Naive thymus-derived CD4-positive, alpha-beta T cell (primary cell): ENCODE data around the gene SHISA8. TPM values are rescaled to one million over a fixed set of nuclear protein-coding genes. Genes with fewer than 3 reads are reported as not detected.

Source experiments
- ATAC-seq: fragments of 150-1000 bp; cut with Tn5 transposase; 2 replicates; pipeline ENCODE4 v1.10.0; 2021; ENCODE audit warnings: mild to moderate bottlenecking, moderate library complexity
- CTCF ChIA-PET: fragments of 350-600 bp; sonication (Branson Sonifier 250); formaldehyde crosslinking; loops from one replicate; lab custom pipeline; 2021; ENCODE audit warnings: antibody characterized with exemption; lab: Charles Lee
- POLR2A ChIA-PET: fragments of 350-600 bp; sonication (Branson Sonifier 250); formaldehyde crosslinking; loops from one replicate; lab custom pipeline; 2021; ENCODE audit warnings: antibody characterized with exemption, inconsistent platforms; lab: Charles Lee
- DNase-seq, 9 donors: peaks; one replicate each; pipeline versions ENCODE4 v3.0.0 to v3.0.0-alpha.2; 2020 to 2022; ENCODE audit warnings: mixed read lengths in 1 of 9
- H3K27ac ChIP-seq: one replicate; pipeline ENCODE4 v1.7.0; 2013; ENCODE audit warnings: mild to moderate bottlenecking, low read depth, low read length, moderate library complexity
- H3K27me3 ChIP-seq, 2 donors: one replicate each; pipeline ENCODE4 v1.7.0; 2013; ENCODE audit warnings: low read length in 2 of 2, mild to moderate bottlenecking in 2 of 2, moderate library complexity in 2 of 2; ENCODE audit not compliant: control insufficient read depth in 2 of 2, insufficient read depth in 2 of 2
- H3K36me3 ChIP-seq, 3 experiments: 1 replicate in 2 of 3; 2 replicates in 1 of 3; pipeline ENCODE4 v1.7.0; 2013; ENCODE audit warnings: low read length in 3 of 3, mild to moderate bottlenecking in 3 of 3, moderate library complexity in 1 of 3; ENCODE audit not compliant: insufficient read depth in 3 of 3, control insufficient read depth in 2 of 3
- H3K4me1 ChIP-seq, 2 donors: one replicate each; pipeline ENCODE4 v1.7.0; 2013; ENCODE audit warnings: low read length in 2 of 2, mild to moderate bottlenecking in 2 of 2, moderate library complexity in 1 of 2; ENCODE audit not compliant: control insufficient read depth in 2 of 2, insufficient read depth in 2 of 2
- H3K4me3 ChIP-seq: 2 replicates; pipeline ENCODE4 v1.7.0; 2013; ENCODE audit warnings: mild to moderate bottlenecking, low read length
- H3K9me3 ChIP-seq, 3 experiments: 1 replicate in 2 of 3; 2 replicates in 1 of 3; pipeline ENCODE4 v1.7.0; 2013; ENCODE audit warnings: low read length in 3 of 3; ENCODE audit not compliant: control insufficient read depth in 2 of 3
- H3K27ac Mint-ChIP-seq, 9 donors: one replicate each; pipeline ENCODE4 v1.8.0; 2020 to 2022; ENCODE audit warnings: mixed read lengths in 9 of 9, mild to moderate bottlenecking in 8 of 9, moderate library complexity in 5 of 9, inconsistent platforms in 2 of 9
- H3K27me3 Mint-ChIP-seq, 5 donors: one replicate each; pipeline ENCODE4 v1.8.0; 2021 to 2022; ENCODE audit warnings: mixed read lengths in 5 of 5, mild to moderate bottlenecking in 1 of 5
- H3K36me3 Mint-ChIP-seq, 5 donors: one replicate each; pipeline ENCODE4 v1.8.0; 2020 to 2022; ENCODE audit warnings: mixed read lengths in 5 of 5, mild to moderate bottlenecking in 3 of 5, inconsistent platforms in 1 of 5
- H3K4me1 Mint-ChIP-seq, 7 donors: one replicate each; pipeline ENCODE4 v1.8.0; 2020 to 2022; ENCODE audit warnings: mixed read lengths in 7 of 7, mild to moderate bottlenecking in 3 of 7, inconsistent platforms in 1 of 7
- H3K4me3 Mint-ChIP-seq, 10 donors: one replicate each; pipeline ENCODE4 v1.8.0; 2020 to 2022; ENCODE audit warnings: mild to moderate bottlenecking in 10 of 10, mixed read lengths in 10 of 10, moderate library complexity in 6 of 10, inconsistent platforms in 2 of 10
- H3K9me3 Mint-ChIP-seq, 11 donors: one replicate each; pipeline ENCODE4 v1.8.0; 2020 to 2022; ENCODE audit warnings: mixed read lengths in 11 of 11, mild to moderate bottlenecking in 4 of 11, inconsistent platforms in 1 of 11, moderate library complexity in 1 of 11
- intact Hi-C, 2 donors: fragments of 100-400 bp; cut with micrococcal nuclease; formaldehyde crosslinking; loops; one replicate each; pipeline ENCODE4 v1.15.1; 2023
- polyA plus RNA-seq, 2 donors: library from polyadenylated mRNA; unstranded; fragments of 300-500 nt; fragmentation: Illumina TruSeq; gene quantifications; one replicate each; pipeline ENCODE4 v1.2.3, GENCODE V29; 2021
- total RNA-seq, 6 experiments: library from RNA in 5 of 6; stranded (reverse) in 5 of 6; gene quantifications; 1 replicate in 5 of 6; 2 replicates in 1 of 6; pipeline ENCODE4 v1.2.3 and lab custom pipeline; 2021 to 2026

Gene SHISA8
- total and polyA plus RNA-seq, 7 experiments from 2014 or later = 0.34 to 0.58 (median 0.54) TPM; not detected in 4

DNA sequence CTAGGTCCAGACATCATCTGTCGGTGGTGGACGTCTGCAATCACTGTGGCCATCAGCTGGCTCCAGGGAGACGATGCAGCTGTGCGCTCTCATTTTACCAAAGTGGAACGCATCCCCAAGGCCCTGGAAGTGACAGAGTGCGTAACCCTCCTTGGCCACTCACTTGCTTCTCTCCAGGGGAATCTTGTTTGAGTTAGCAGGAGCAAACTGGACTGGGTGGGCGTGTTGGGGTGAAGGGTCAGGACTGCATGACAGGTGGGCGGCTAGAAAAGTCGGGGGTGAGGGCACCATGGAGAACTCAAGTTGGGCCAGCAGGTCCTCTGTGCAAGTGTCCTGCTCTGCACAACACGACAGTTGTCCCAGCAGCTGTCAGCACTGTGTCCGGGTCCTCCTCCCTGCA, 16.2 kb downstream of the SHISA8 start:
- intact Hi-C loops = no loop called here
- H3K36me3 ChIP-seq = peaks cover 0 to 86% (median 25%) of the 10 kb centered on the region in 3 experiments
- ChIA-PET CTCF (no interaction called here), POLR2A (no interaction called here)
- no peak overlapping the region for H3K27ac Mint-ChIP-seq
- H3K9me3 Mint-ChIP-seq = no peaks in the 10 kb centered on the region
- no peak for ATAC-seq
- no peaks in the 10 kb centered on the region for H3K4me1 ChIP-seq
- no peak overlapping the region for H3K4me3 ChIP-seq
- DNase-seq = no peak
- H3K4me3 Mint-ChIP-seq = no peak overlapping the region
- H3K27me3 ChIP-seq = no peaks in the 10 kb centered on the region
- H3K4me1 Mint-ChIP-seq = no peaks in the 10 kb centered on the region
- peaks cover 0 to 32% (median 8%) of the 10 kb centered on the region in 5 donors for H3K36me3 Mint-ChIP-seq
- H3K27me3 Mint-ChIP-seq = no peaks in the 10 kb centered on the region
- H3K27ac ChIP-seq = no peak overlapping the region
- H3K9me3 ChIP-seq = no peaks in the 10 kb centered on the region

DNA sequence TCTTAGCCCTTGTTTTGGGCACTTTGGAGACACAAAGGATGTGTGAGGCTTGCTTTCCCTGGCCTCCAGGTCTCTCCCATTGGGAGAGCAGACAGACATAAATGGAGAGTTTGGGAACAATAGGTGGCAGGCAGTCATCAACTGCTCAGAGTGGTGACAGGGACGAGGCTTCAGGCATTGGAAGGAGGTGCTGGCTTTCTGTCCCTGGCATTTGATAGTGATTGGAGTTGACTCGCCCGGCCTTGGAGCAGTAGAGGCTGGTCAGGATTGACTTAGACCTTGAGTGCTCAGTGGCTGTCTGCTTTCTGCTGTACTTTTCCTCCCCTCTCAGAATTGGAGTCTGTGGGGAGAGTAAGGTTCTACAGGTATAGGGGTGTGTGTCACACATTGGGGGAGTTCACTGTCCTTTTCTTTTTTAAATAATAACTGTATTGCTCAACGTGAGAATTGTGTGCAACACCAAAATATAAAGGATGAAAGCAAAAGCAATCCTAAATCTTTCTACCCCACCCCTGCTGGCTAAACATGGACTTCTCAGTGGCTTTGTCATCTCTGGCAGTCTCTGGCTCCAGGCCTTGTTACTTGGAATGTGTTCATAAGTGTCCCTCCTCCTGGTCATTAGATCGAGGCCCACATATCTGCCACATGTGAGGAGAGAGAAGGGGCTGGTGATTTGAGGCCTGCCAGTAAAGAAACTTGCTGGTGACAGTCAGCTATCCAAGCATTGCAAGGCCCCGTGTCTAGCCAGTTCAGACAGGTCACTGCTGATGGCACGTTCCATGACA, 21.1 kb downstream of the SHISA8 start:
- no peaks in the 10 kb centered on the region for H3K4me1 ChIP-seq
- H3K4me3 Mint-ChIP-seq = no peak overlapping the region
- POLR2A ChIA-PET = interaction anchor here (0.5 to 1.1 kb wide), 3 partner anchors 32 to 215 kb away, joined by 3 to 4 read pairs (median 3); partner anchors contain the start of gene TNFRSF13C
- ATAC-seq = no peak
- no peaks in the 10 kb centered on the region for H3K27me3 ChIP-seq
- H3K4me3 ChIP-seq = no peak overlapping the region
- H3K36me3 Mint-ChIP-seq = peaks cover 0 to 37% (median 15%) of the 10 kb centered on the region in 5 donors
- H3K9me3 ChIP-seq = no peaks in the 10 kb centered on the region
- no peak for DNase-seq
- peak overlapping the region in 1 of 9 donors; percentile 6 for H3K27ac Mint-ChIP-seq
- peaks cover 0 to 6% (median 0%) of the 10 kb centered on the region in 7 donors for H3K4me1 Mint-ChIP-seq
- CTCF ChIA-PET = interaction anchor here (1.6 kb wide), 1 partner anchor 47 kb away, joined by 3 read pairs; no protein-coding TSS in a partner anchor
- peaks cover 0 to 90% (median 17%) of the 10 kb centered on the region in 3 experiments for H3K36me3 ChIP-seq
- H3K27ac ChIP-seq = no peak overlapping the region
- intact Hi-C loops = no loop called here
- H3K9me3 Mint-ChIP-seq = no peaks in the 10 kb centered on the region
- H3K27me3 Mint-ChIP-seq = no peaks in the 10 kb centered on the region

DNA sequence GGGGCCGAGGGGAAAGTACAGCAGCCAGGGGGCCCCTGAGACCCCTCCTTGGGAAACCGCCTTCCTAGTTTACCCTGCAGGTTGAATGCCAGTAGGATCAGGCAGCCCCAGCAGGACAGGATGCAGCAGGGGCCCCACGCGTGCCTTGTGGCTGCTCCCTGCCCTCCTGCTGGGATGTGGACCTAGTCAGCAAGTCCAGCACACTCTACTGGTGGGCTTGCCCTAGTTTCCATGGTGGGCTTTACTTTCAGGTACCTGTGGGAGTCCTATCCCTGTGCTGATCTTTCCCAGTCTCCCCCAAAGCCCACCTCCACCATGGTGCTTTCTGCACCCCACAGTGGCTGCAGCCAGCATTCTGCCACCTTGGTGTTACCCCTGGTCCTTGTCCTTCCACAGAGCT, 22.2 kb downstream of the SHISA8 start:
- H3K36me3 ChIP-seq = peaks cover 0 to 85% (median 22%) of the 10 kb centered on the region in 3 experiments
- ATAC-seq (no peak), DNase-seq (no peak)
- no peak overlapping the region for H3K4me3 ChIP-seq
- Mint-ChIP-seq H3K27me3 (no peaks in the 10 kb centered on the region), H3K27ac (no peak overlapping the region), H3K4me1 (peaks cover 0 to 6% (median 0%) of the 10 kb centered on the region in 7 donors), H3K36me3 (peaks cover 3 to 43% (median 15%) of the 10 kb centered on the region in 5 donors), H3K4me3 (no peak overlapping the region), H3K9me3 (no peaks in the 10 kb centered on the region)
- H3K4me1 ChIP-seq = no peaks in the 10 kb centered on the region
- H3K27ac ChIP-seq = no peak overlapping the region
- CTCF ChIA-PET = no interaction called here
- H3K27me3 ChIP-seq = no peaks in the 10 kb centered on the region
- no peaks in the 10 kb centered on the region for H3K9me3 ChIP-seq
- POLR2A ChIA-PET = interaction anchor here (1.1 kb wide), 1 partner anchor 46 kb away, joined by 3 read pairs; no protein-coding TSS in a partner anchor
- intact Hi-C loops = no loop called here

DNA sequence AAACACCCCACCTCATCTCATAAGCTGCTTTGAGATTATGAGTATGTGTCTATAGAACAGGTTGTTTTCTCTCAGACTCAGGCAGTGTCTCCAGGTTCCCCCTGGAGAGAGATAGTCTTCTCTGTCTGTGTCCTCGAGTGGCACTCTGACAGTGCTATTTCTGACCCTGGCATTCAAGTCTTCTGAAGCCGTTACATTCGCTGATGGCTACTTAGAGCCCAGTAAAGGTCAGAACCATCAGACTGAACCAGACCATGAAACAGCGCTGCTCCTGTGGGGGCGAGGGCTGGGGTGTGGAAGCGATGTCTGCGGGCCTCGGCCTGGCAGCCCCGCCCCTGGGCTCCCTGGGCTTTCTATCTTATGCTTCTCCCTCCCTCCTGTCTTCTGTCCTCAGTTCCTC, 23.5 kb downstream of the SHISA8 start:
- H3K9me3 Mint-ChIP-seq = no peaks in the 10 kb centered on the region
- peaks cover 0 to 83% (median 16%) of the 10 kb centered on the region in 3 experiments for H3K36me3 ChIP-seq
- no peaks in the 10 kb centered on the region for H3K4me1 ChIP-seq
- H3K27me3 ChIP-seq = no peaks in the 10 kb centered on the region
- H3K36me3 Mint-ChIP-seq = peaks cover 6 to 44% (median 14%) of the 10 kb centered on the region in 5 donors
- DNase-seq = no peak
- intact Hi-C loops = no loop called here
- no peak overlapping the region for H3K27ac ChIP-seq
- ChIA-PET POLR2A (interaction anchor here (1.1 kb wide), 1 partner anchor 18 kb away, joined by 6 read pairs; no protein-coding TSS in a partner anchor), CTCF (no interaction called here)
- H3K27me3 Mint-ChIP-seq = no peaks in the 10 kb centered on the region
- no peak overlapping the region for H3K4me3 ChIP-seq
- H3K27ac Mint-ChIP-seq = no peak overlapping the region
- ATAC-seq = no peak
- H3K4me1 Mint-ChIP-seq = peaks cover 0 to 6% (median 0%) of the 10 kb centered on the region in 7 donors
- H3K9me3 ChIP-seq = no peaks in the 10 kb centered on the region
- no peak overlapping the region for H3K4me3 Mint-ChIP-seq

DNA sequence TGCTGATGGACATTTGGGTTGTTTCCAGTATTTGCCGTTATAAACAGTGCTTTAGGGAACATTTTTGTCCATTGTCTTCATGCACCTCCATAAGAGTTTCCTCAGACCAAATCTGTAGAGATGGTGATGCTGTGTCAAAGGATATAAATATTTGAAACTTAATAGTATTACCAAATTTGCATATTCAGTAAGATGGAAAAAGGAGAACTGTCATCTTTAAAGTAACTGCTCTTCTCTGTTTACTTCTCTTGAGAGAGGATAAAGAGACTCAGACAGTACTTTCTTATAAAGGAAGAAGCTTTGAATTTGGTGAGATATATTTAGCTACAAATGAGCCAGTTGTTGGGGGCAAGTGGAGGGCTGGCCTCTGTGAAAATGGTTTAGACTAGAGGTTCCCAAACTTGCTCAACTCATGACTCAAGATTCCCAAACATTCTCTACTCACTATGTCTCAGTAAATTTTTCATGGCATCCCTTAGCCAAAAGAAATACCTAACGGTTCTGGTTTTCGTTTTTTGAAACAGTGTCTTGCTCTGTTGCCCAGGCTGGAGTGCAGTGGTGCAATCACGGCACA, 26.2 kb downstream of the SHISA8 start:
- Mint-ChIP-seq H3K36me3 (peaks cover 11 to 55% (median 22%) of the 10 kb centered on the region in 5 donors), H3K9me3 (no peaks in the 10 kb centered on the region), H3K4me1 (peaks cover 0 to 6% (median 0%) of the 10 kb centered on the region in 7 donors), H3K27ac (no peak overlapping the region), H3K4me3 (no peak overlapping the region), H3K27me3 (no peaks in the 10 kb centered on the region)
- no peak for DNase-seq
- ChIA-PET POLR2A (interaction anchor here (1.0 kb wide), 1 partner anchor 52 kb away, joined by 3 read pairs; no protein-coding TSS in a partner anchor), CTCF (no interaction called here)
- H3K36me3 ChIP-seq = peaks cover 14 to 90% (median 24%) of the 10 kb centered on the region in 3 experiments
- H3K4me3 ChIP-seq = no peak overlapping the region
- ATAC-seq = no peak
- H3K27me3 ChIP-seq = no peaks in the 10 kb centered on the region
- H3K27ac ChIP-seq = no peak overlapping the region
- H3K4me1 ChIP-seq = no peaks in the 10 kb centered on the region
- intact Hi-C loops = no loop called here
- no peaks in the 10 kb centered on the region for H3K9me3 ChIP-seq

DNA sequence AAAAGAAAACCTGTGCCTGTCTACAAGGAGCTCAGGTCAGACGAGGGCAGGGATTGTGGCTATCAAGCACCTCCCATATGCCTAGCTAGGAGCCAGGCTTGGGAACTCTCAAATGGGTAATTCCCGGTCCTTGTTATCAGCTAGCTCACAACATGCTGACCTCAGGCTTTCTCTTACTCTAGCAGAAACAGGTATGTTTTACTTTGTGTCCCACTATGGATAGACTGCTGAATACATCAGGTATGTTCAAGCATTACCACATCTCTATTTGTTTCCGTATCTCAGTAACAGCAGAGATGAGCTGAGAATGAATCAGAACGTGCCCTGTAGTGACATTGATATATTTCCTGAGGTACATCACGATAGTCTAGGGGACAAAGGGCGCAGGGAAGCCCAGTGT, 29.4 kb downstream of the SHISA8 start:
- H3K9me3 ChIP-seq = no peaks in the 10 kb centered on the region
- POLR2A ChIA-PET = interaction anchor here (0.8 kb wide), 1 partner anchor 20 kb away, joined by 3 read pairs; no protein-coding TSS in a partner anchor
- CTCF ChIA-PET = no interaction called here

More for the DNA sequence above, 29.4 kb downstream of the SHISA8 start:
- intact Hi-C loops = no loop called here
- no peak overlapping the region for H3K4me3 Mint-ChIP-seq
- no peak overlapping the region for H3K27ac Mint-ChIP-seq
- Histone ChIP-seq H3K27me3 (no peaks in the 10 kb centered on the region), H3K4me1 (no peaks in the 10 kb centered on the region), H3K4me3 (no peak overlapping the region), H3K36me3 (peaks cover 14 to 91% (median 30%) of the 10 kb centered on the region in 3 experiments), H3K27ac (no peak overlapping the region)
- peaks cover 0 to 2% (median 0%) of the 10 kb centered on the region in 11 donors for H3K9me3 Mint-ChIP-seq
- H3K36me3 Mint-ChIP-seq = peaks cover 23 to 64% (median 34%) of the 10 kb centered on the region in 5 donors
- ATAC-seq = no peak
- DNase-seq = no peak
- no peaks in the 10 kb centered on the region for H3K27me3 Mint-ChIP-seq
- peaks cover 0 to 5% (median 0%) of the 10 kb centered on the region in 7 donors for H3K4me1 Mint-ChIP-seq
